OCI-LY7 (cell line): ENCODE measurements around the gene AKR1E2.

Experiments
- EZH2phosphoT487 ChIP-seq: fragments of 200-600 bp; sonication (generic); IDR thresholded peaks from 2 replicates; pipeline ENCODE4 v1.6.1; 2018; ENCODE audit warnings: low read depth, borderline replicate concordance, mild to moderate bottlenecking, mixed run types, antibody characterized with exemption, low read length, moderate library complexity, mixed read lengths
- TF ChIP-seq, protein P1 (sequence below): fragments of 200-600 bp; sonication (generic); conservative IDR thresholded peaks from 2 replicates; pipeline ENCODE4 v1.5.1; 2014; ENCODE audit warnings: mild to moderate bottlenecking, antibody characterized with exemption, low read length, moderate library complexity, mixed read lengths

DNA sequence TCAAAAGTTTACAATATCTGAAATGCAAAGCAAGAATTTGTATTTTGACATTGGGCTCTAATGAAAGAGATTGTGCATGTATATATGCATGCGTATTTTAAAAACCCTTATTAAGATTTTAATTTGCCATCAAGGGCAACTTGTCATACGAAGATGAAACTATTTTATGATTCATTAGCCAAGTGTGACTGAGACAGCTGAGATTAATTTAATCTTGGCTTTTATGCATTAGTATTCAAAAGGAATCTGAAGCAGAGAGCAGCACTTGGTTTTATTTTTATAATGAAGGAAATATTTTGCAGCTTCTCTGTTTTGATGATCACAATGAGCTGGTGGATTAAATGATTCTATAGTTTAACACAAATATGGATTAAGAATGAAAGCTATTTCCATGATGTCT is 45.9 kb upstream of the AKR1E2 start:
- TF ChIP-seq, protein P1, sequence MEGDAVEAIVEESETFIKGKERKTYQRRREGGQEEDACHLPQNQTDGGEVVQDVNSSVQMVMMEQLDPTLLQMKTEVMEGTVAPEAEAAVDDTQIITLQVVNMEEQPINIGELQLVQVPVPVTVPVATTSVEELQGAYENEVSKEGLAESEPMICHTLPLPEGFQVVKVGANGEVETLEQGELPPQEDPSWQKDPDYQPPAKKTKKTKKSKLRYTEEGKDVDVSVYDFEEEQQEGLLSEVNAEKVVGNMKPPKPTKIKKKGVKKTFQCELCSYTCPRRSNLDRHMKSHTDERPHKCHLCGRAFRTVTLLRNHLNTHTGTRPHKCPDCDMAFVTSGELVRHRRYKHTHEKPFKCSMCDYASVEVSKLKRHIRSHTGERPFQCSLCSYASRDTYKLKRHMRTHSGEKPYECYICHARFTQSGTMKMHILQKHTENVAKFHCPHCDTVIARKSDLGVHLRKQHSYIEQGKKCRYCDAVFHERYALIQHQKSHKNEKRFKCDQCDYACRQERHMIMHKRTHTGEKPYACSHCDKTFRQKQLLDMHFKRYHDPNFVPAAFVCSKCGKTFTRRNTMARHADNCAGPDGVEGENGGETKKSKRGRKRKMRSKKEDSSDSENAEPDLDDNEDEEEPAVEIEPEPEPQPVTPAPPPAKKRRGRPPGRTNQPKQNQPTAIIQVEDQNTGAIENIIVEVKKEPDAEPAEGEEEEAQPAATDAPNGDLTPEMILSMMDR = no peak
- no peak for TF ChIP-seq EZH2phosphoT487
